HG03469 (cell line): Measurements from ENCODE around the gene MED17.
"Not testable (repeated sequence)": the region's sequence is repeated elsewhere in the genome, so short reads cannot be mapped to it uniquely, and the experiment has no call there.

Source experiments
- ATAC-seq: cut with Tn5 transposase; IDR thresholded peaks from one replicate; pipeline ENCODE4 v1.9.1; 2021; ENCODE audit warnings: mild to moderate bottlenecking, moderate library complexity, moderate number of reproducible peaks; ENCODE audit not compliant: unreplicated experiment

The MED17 gene

GRCh38 chr11:93784145-93784934 lies at the start of gene MED17:
TSS of gene MED17 (plus strand) at chr11:93784282. CDS start at chr11:93784514, 232 bp downstream.
- peak; percentile 91 for ATAC-seq

DNA sequence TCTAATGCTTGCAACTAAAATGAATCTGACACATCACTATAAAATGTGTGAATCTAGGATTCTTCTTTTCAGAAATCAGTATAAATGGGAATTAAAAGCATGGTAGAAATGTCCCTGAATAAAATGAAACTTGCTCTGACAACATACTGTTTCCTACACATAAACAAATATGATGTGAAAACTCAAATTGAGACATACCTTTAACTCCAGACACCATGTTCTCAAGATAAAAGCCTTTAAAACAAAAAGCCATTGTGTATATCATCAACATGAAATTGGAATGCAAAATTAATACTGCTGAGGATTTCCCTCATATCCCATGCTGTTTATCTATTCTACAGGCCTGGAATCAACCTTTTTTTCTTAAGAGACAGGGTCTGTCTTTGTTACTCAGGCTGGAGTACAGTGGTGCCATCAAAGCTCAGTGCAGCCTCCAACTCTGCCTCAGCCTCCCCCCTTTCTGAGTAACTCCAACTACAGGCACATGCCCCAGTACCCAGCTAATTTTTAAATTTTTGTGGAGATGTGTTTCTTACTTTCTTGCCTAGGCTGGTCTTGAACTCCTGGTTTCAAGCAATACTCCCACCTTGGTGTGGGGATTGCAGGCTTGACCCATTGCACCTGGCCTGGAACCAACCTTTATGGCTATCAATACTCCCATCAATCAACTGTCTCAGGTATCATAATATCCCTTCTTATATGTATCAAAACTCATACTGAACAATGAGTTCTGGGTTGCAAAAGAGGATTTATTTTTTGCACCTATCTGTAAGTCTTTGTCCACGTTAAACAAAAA lies 49.5 kb upstream of the MED17 start:
- ATAC-seq, result no peak

- ATAC-seq, result no peak
These were observed 48.5 kb upstream of the MED17 start for GRCh38 chr11:93735627-93736026.

- ATAC-seq, result no peak
These were observed 48.0 kb upstream of the MED17 start for GRCh38 chr11:93736129-93736528.

GRCh38 chr11:93737904-93738612 lies 46.0 kb upstream of the MED17 start:
- no peak for ATAC-seq

DNA sequence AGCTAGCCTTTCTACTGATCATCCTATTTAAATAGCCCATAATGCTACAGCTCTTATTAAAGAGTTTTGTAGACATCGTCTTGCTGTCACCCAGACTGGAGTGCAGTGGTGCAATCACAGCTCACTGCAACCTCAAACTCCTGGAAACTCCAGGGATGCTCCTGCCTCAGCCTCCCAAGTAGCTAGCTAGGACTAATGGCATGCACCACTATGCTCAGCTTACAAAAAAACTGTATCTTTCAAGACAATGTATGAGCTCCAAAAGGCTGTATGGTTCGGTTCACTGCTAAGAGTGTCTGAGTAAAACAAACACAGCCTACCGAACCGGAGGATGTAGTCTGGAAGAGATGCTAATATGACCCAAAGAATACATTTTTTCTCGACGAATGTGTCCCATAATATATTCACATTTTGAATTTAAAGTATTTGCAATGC lies 45.4 kb upstream of the MED17 start:
- no peak for ATAC-seq

DNA sequence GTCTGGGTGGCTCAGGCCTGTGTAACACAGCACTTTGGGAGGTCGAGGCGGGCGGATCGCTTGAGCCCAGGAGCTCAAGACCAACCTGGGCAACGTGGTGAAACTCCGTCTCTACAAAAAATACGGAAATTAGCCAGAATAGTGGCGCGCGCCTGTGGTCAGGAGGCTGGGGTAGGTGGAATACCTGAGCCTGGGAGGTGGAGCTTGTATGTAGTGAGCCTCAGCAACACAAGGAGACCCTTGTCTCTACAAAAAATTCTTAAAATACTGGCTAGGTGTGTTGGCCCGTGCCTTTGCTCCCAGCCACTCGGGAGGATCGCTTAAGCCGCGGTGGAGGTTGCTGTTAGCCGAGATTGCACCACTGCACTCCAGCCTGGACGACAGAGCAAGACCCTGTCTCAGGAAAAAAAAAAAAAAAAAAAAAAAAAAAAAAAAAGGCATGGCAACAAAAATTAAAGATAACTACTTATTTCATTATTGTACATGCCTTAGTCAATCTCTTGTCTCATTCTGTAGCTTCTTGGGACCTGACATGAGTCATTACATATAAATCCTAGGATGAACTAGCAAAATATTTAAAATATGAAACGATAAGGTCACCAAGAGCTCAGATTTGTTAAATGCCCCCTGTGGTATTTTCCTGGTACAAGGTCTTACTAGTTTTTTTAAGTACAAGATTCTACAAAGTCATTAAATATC lies 43.9 kb upstream of the MED17 start:
- ATAC-seq, result no peak

DNA sequence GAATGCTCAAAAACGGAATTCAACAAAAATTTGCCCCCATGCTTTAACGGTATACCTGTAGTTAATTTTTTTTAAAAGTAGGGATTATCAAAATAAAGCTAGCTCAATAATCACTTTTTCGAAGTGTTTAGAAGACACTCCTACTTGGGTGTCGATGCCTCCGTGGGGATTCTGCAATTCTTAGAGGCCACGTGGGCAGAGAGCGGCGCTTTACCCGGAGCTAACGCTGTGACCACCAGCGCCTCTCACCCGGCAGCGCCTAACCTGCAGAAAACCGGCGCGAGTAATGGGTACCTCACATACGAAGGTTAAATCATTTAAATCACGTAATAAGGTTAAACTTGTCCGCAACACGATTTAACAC lies 43.4 kb upstream of the MED17 start:
- ATAC-seq, result peak; percentile 18

- peak; percentile 70 for ATAC-seq
These were observed 42.8 kb upstream of the MED17 start, which contains the start of the genes C11orf54 and TAF1D for GRCh38 chr11:93741094-93741881. TSS of gene C11orf54 (plus strand) at chr11:93741672. CDS start at chr11:93747394, 5,722 bp downstream. TSS of gene TAF1D (minus strand) at chr11:93741495. CDS start at chr11:93739304, 2,191 bp downstream.

- ATAC-seq, result no peak
These were observed 42.2 kb upstream of the MED17 start for GRCh38 chr11:93741882-93742226.

DNA sequence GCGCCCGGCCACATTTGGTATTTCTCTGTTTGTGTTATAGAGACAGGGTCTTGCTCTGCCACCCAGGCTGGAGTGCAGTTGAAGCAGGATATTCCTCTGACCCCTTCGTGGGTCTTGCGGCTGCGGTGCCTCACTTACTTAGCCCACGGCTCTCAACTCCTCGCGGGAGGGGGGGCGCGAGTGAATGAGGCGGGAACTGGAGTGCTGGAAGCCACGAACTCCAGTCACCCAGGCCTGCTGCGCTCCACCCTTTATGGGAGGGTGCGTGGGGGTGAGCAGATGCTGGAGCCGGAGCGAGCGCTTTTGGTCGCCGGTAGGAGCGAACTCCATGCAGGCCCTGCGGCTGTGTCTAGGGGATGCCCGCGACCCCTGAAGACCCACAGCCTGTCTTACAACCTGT lies 40.8 kb upstream of the MED17 start:
- no peak for ATAC-seq

DNA sequence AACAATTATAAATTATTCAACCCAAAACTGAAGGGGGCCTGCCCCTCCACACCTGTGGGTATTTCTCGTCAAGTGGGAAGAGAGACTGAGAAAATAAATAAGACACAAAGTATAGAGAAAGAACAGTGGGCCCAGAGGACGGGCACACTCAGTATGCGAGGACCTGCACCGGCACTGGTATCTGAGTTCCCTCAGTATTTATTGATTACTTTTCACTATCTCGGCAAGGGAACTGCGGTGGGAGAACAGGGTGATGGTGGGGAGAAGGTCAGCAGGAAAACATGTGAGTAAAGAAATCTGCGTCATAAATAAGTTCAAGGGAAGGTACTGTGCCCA lies 39.4 kb upstream of the MED17 start:
- no peak for ATAC-seq

DNA sequence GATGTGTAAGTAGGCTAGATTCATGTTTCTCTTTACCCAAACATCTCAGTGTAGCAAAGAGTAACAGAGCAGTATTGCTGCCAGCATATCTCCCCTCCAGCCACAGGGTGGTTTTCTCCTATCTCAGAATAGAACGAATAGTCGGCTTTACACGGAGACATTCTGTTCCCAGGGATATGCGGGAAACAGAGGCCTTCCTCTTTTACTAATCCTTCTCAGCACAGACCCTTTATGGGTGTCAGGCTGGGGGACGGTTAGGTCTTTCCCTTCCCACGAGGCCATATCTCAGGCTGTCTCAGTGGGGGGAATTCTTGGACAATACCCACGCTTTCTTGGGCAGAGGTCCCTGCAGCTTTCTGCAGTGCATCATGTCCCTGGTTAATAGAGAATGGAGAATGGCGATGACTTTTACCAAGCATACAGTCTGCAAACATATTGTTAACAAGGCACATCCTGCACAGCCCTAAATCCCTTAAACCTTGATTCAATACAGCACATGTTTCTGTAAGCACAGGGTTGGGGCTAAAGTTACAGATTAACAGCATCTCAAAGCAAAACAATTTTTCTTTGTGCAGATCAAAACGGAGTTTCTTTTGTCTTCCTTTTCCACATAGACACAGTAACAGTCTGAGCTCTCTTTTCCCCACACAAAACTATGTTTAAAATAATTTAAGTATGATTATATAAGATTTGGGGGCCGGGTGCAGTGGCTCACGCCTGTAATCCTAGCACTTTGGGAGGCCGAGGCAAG lies 38.9 kb upstream of the MED17 start:
- ATAC-seq, result not testable (repeated sequence)

GRCh38 chr11:93746101-93746500 lies 38.0 kb upstream of the MED17 start:
- no peak for ATAC-seq

- peak; percentile 73 for ATAC-seq
These were observed 37.0 kb upstream of the MED17 start for GRCh38 chr11:93747122-93747521.

DNA sequence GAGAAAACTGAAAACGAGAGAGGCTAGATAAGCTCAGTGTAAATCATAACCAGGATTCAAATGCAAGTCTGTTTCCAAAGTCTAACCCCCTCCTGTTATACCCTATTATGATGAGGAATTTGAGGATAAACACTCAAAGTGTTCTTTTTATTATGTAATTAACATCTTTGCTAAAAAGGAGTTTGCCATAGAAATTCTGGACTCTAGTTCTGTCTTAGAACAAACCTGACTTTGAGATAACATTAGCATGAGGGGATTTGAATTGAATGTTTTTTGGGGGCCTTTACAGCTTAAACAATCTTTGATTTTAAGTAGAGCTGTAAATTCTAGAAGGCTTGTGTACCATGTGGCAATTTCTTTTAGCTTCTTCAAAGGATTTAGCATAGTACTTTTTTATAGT lies 33.1 kb upstream of the MED17 start:
- ATAC-seq, result no peak

GRCh38 chr11:93753241-93753640 lies 30.8 kb upstream of the MED17 start:
- ATAC-seq, result no peak

- no peak for ATAC-seq
These were observed 27.3 kb upstream of the MED17 start for GRCh38 chr11:93756748-93757147.

DNA sequence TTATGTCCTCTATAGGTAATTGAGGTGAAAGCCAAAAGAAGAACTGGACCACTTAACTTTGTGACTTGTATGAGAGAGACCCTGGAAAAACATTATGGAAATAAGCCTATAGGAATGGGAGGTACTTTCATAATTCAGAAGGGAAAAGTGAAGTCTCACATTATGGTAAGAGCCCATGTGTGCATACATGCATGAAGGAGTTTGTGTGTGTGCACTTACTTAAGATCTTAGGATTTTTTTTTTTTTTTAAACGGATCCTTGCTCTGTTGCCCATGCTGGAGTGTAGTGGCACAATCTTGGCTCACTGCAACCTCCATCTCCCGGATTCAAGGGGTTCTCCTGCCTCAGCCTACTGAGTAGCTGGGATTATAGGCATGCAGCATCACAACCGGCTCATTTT lies 26.8 kb upstream of the MED17 start:
- ATAC-seq, result no peak
